EH (cell line): ENCODE measurements around the gene PATL2.
"Not testable (repeated sequence)": the region's sequence is repeated elsewhere in the genome, so short reads cannot be mapped to it uniquely, and the experiment has no call there.

Experiments used
- DNase-seq: peaks from one replicate; pipeline ENCODE4 v3.0.0-alpha.2; 2015; ENCODE audit warnings: low read depth

PATL2 gene

GRCh38 chr15:44719293-44719999 is 8.3 kb upstream of the PATL2 start:
- peak; percentile 33 for DNase-seq

- DNase-seq: no peak
Observed at GRCh38 chr15:44718927-44719292, 7.8 kb upstream of the PATL2 start.

GRCh38 chr15:44718180-44718926 is 7.2 kb upstream of the PATL2 start:
- no peak for DNase-seq

- no peak for DNase-seq
Observed at GRCh38 chr15:44716983-44717602, 6.0 kb upstream of the PATL2 start.

GRCh38 chr15:44715797-44716334 is 4.7 kb upstream of the PATL2 start:
- no peak for DNase-seq

- DNase-seq: no peak
Observed at GRCh38 chr15:44715142-44715796, 4.1 kb upstream of the PATL2 start.

- peak; percentile 62 for DNase-seq
Observed at GRCh38 chr15:44713006-44713966, 2.2 kb upstream of the PATL2 start.

- DNase-seq: peak; percentile 90
Observed at GRCh38 chr15:44712346-44713005, 1.4 kb upstream of the PATL2 start.

- peak; percentile 52 for DNase-seq
Observed at GRCh38 chr15:44711743-44712345, 721 bp upstream of the PATL2 start.

- peak; percentile 26 for DNase-seq
Observed at GRCh38 chr15:44710236-44711095, 657 bp downstream of the PATL2 start.

- no peak for DNase-seq
Observed at GRCh38 chr15:44706946-44707636, 4.0 kb downstream of the PATL2 start.

GRCh38 chr15:44706401-44706800 is 4.7 kb downstream of the PATL2 start:
- no peak for DNase-seq

GRCh38 chr15:44705986-44706385 is 5.1 kb downstream of the PATL2 start:
- DNase-seq: no peak

- not testable (repeated sequence) for DNase-seq
Observed at GRCh38 chr15:44700676-44701075, 10.4 kb downstream of the PATL2 start.

GRCh38 chr15:44698641-44699040 is 12.5 kb downstream of the PATL2 start:
- DNase-seq: no peak

GRCh38 chr15:44697014-44697413 is 14.1 kb downstream of the PATL2 start:
- DNase-seq: no peak

GRCh38 chr15:44695294-44695693 is 15.8 kb downstream of the PATL2 start:
- DNase-seq: no peak

GRCh38 chr15:44694416-44694815 is 16.7 kb downstream of the PATL2 start:
- peak; percentile 20 for DNase-seq

GRCh38 chr15:44692659-44693058 is 18.5 kb downstream of the PATL2 start:
- DNase-seq: no peak
